Measurements from ENCODE around the gene CFDP1. TPM values are rescaled to one million over a fixed set of nuclear protein-coding genes. Genes with fewer than 3 reads are reported as not detected.
"Not testable (repeated sequence)": the region's sequence is repeated elsewhere in the genome, so short reads cannot be mapped to it uniquely, and the experiment has no call there.

Gene CFDP1
- total RNA-seq, 4 donors from 2014 or later: 32.8 to 55.8 (median 45.7) TPM

DNA sequence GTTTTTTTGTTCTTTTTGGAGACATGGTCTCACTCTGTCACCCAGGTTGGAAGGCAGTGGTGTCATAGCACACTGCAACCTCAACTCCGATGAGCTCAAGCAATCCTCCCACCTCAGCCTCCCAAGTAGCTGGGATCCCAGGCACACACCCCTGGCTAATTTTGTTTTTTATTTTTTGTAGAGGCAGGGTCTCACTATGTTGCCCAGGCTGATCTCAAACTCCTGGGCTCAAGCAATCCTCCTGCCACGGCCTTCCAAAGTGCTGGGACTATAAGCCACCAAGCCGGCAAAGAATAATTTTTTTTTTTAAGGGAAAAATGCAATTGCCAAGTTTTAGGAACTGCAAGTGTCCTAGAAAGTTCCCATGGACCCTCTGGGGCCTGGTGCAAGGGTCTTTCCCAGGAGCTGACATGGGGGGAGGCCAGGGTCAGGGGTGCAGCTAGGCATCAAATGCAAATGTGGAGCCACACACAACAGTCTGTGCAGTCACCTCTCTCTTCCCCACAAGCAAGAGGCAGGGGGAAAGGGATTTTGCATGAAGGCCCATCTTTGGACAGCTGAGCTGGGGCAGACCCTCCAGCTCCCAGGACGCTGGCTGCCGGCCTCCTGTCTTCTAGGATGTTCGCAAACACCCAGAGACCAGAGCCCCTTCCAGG is 161.7 kb downstream of the CFDP1 start:
- H3K4me1 ChIP-seq: peaks cover 14 to 28% (median 17%) of the 10 kb centered on the region in 3 donors
- intact Hi-C loops (cut with DNase I): no loop called here
- no peak overlapping the region for H3K27ac ChIP-seq
- H3K4me3 ChIP-seq: no peak overlapping the region
- no peaks in the 10 kb centered on the region for H3K36me3 ChIP-seq
- TF ChIP-seq POLR2A (IDR thresholded peaks at IDR 0.05): no peak
- TF ChIP-seq, protein P1, sequence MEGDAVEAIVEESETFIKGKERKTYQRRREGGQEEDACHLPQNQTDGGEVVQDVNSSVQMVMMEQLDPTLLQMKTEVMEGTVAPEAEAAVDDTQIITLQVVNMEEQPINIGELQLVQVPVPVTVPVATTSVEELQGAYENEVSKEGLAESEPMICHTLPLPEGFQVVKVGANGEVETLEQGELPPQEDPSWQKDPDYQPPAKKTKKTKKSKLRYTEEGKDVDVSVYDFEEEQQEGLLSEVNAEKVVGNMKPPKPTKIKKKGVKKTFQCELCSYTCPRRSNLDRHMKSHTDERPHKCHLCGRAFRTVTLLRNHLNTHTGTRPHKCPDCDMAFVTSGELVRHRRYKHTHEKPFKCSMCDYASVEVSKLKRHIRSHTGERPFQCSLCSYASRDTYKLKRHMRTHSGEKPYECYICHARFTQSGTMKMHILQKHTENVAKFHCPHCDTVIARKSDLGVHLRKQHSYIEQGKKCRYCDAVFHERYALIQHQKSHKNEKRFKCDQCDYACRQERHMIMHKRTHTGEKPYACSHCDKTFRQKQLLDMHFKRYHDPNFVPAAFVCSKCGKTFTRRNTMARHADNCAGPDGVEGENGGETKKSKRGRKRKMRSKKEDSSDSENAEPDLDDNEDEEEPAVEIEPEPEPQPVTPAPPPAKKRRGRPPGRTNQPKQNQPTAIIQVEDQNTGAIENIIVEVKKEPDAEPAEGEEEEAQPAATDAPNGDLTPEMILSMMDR (IDR thresholded peaks at IDR 0.05): no peak
- no peaks in the 10 kb centered on the region for H3K9me3 ChIP-seq
- WGBS, 2 donors: 77 to 91% methylated on average over 3 to 5 of the region's 6 CpGs
- DNase-seq: no peak
- peaks cover 0 to 10% (median 0%) of the 10 kb centered on the region in 4 donors for H3K27me3 ChIP-seq

- DNase-seq; H3K36me3 ChIP-seq; H3K27ac ChIP-seq; H3K9me3 ChIP-seq; H3K4me3 ChIP-seq; intact Hi-C loops (cut with DNase I): not testable (repeated sequence)
- H3K4me1 ChIP-seq: peaks cover 14 to 48% (median 27%) of the 10 kb centered on the region in 3 donors
- H3K27me3 ChIP-seq: peaks cover 0 to 31% (median 0%) of the 10 kb centered on the region in 4 donors
- WGBS, 2 donors: 76 to 93% methylated on average over 8 to 9 of the region's 9 CpGs
These were observed 163.9 kb downstream of the CFDP1 start for GRCh38 chr16:75269358-75269757.

DNA sequence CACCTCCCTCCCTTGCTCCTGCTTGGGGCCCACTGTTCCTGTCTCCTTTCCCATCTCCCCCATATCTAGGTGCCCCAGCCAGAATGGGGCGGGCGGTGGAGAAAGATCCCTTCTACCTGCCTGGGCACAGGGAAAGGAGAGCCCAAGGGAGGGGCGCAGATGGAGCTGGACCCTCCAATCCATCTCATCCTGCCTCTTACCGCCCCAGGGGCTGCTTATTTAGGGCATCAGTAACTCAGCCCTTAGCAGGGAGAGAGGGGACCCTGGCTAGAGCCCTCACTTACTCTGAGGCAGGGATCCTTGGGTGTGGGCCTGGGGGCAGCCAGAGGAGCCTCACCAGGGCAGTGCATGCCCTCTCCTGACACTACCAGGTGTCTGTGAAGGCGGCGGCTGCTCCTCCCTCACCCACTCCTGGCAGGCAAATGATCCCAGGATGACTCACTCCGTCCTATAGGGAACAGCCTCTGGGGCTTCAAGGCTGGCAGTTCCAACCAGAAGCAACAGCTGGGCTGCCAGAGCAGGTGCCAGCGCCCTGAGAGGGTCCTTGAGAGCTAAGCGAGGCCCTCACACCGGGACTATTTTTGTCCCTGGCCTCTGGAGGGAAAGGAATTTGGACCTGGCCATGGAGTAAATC is 165.6 kb downstream of the CFDP1 start:
- TF ChIP-seq POLR2A (IDR thresholded peaks at IDR 0.05): peak in 1 of 4 donors; percentile 35
- TF ChIP-seq, protein P1 (IDR thresholded peaks at IDR 0.05): no peak
- peak overlapping the region; percentile 40 to 58 (median 48) for H3K27ac ChIP-seq
- peaks cover 0 to 31% (median 0%) of the 10 kb centered on the region in 4 donors for H3K27me3 ChIP-seq
- no peak overlapping the region for H3K4me3 ChIP-seq
- H3K4me1 ChIP-seq: peaks cover 25 to 64% (median 43%) of the 10 kb centered on the region in 3 donors
- WGBS, 2 donors: 55 to 67% methylated on average over 1 to 4 of the region's 10 CpGs
- H3K9me3 ChIP-seq: no peaks in the 10 kb centered on the region
- no peak for DNase-seq
- H3K36me3 ChIP-seq: no peaks in the 10 kb centered on the region
- intact Hi-C loops (cut with DNase I): no loop called here

DNA sequence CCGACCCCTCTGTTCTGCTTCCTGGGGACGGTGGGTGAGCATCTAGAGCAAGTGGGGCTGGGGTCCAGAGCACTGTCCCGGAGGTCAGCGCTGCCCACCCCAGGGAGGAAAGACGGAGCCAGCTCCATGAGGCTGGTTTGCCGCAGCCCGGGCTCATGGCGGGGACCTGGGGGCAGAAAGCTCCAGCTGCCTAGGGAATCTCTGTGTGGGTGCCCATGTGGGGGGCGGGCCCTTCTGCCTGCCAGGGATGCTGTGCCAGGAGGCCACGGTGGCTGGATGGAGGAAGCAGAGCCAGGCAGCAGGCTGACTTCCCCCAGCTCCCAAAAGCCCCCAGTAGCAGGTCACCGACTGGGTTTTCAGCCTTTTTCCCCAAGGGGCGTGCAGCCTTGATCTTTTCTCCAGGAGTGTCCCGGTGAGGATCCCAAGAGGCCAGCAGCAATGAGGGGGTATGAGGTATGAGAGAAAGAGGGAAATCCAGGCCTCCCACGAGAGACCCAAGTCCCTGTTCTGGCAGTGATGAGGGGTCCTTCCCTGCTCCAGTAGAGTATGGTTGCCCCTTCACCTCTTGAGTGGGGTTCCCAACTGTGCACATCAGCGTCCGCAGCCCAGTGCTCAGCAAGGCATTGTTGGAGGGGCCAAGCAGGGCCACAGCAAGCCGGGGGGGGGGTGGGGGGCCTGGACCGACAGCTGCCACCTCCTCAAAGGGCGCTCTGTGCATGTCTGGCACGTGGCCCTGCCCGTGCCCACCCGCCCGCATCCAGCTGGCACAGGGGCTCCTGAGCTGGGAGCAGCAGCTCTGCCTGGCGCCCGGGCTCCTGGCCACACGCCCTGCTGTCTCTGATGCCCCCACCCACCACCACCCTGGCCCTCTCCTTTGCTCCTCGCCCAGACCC is 166.3 kb downstream of the CFDP1 start:
- no peak for DNase-seq
- Histone ChIP-seq H3K27me3 (peaks cover 0 to 31% (median 0%) of the 10 kb centered on the region in 4 donors), H3K27ac (peak overlapping the region; percentile 40 to 83 (median 56)), H3K9me3 (no peaks in the 10 kb centered on the region), H3K4me1 (peaks cover 29 to 67% (median 51%) of the 10 kb centered on the region in 3 donors), H3K36me3 (no peaks in the 10 kb centered on the region), H3K4me3 (peak overlapping the region in 2 of 4 donors; percentile 70 to 91)
- 40 to 69% methylated on average over 6 to 9 of the region's 27 CpGs for WGBS, 2 donors
- intact Hi-C loops (cut with DNase I): no loop called here
- TF ChIP-seq, protein P1 (IDR thresholded peaks at IDR 0.05): no peak

DNA sequence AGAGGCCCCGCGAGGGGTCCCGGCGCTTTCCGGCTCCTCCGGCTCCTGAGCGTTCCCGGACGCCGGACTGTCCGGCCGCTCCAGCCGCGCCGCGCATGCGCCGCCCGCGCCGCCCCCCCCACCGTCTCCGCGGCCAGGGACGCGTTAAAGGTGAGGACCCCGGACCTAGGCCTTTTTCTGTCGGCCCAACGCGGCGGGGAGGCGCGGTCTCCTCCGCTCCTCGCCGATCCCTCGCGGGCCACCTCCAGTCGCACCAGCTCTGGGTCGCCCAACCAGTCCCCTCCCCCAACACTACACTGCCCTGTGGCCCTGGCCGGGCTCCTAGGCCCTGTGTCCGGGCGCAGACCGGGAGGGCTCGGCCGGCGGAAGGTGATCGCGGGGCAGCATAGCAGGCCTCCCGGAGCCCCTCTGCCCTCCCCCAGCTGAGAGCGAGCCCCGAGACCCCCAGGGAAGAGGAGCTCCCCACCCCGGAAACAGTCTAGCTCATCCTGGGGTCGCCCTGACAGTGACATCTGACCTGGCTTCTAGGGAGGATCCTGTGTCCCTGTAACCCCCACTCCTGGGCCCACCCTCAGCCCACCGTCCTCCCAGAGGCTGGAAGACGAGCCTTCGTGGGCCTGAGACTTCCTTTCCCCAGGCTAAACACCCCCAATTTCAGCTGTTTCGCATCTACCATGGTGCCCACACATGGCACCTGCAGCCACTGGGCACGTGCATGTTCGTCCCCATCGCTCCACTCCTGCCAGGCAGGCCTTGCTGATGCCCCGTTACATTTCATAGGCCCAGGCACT is 167.2 kb downstream of the CFDP1 start:
- H3K27me3 ChIP-seq: peaks cover 0 to 31% (median 0%) of the 10 kb centered on the region in 4 donors
- peak in 1 of 4 donors; percentile 63 for TF ChIP-seq POLR2A (IDR thresholded peaks at IDR 0.05)
- TF ChIP-seq, protein P1 (IDR thresholded peaks at IDR 0.05): no peak
- 63 to 64% methylated on average over 4 to 5 of the region's 62 CpGs for WGBS, 2 donors
- no peaks in the 10 kb centered on the region for H3K36me3 ChIP-seq
- no peaks in the 10 kb centered on the region for H3K9me3 ChIP-seq
- peak overlapping the region; percentile 65 to 91 (median 70) for H3K4me3 ChIP-seq
- no peak for DNase-seq
- peak overlapping the region; percentile 79 to 94 (median 86) for H3K27ac ChIP-seq
- intact Hi-C loops (cut with DNase I): no loop called here
- peaks cover 29 to 71% (median 58%) of the 10 kb centered on the region in 3 donors for H3K4me1 ChIP-seq

All from esophagus squamous epithelium (tissue), 5 donors.